ENCODE measurements around the gene CAT.

Gene CAT

GRCh38 chr11:34473603-34474169 is 35.0 kb downstream of the CAT start:
- DNase-seq = no peak
- no peaks in the 10 kb centered on the region for H3K9me3 ChIP-seq
- H3K27me3 ChIP-seq = no peaks in the 10 kb centered on the region
- no peaks in the 10 kb centered on the region for H3K36me3 ChIP-seq
- no peaks in the 10 kb centered on the region for H3K4me1 ChIP-seq
- no peak for TF ChIP-seq CTCF (IDR thresholded peaks at IDR 0.05; ENCODE audit: low read depth, low read length)
- H3K4me3 ChIP-seq (ENCODE audit: low read depth, low read length) = no peak overlapping the region

GRCh38 chr11:34475656-34476055 is 36.9 kb downstream of the CAT start:
- Histone ChIP-seq H3K4me3 (ENCODE audit: low read depth, low read length) (no peak overlapping the region), H3K9me3 (no peaks in the 10 kb centered on the region), H3K4me1 (no peaks in the 10 kb centered on the region), H3K36me3 (no peaks in the 10 kb centered on the region), H3K27me3 (no peaks in the 10 kb centered on the region)
- DNase-seq = no peak
- TF ChIP-seq CTCF (IDR thresholded peaks at IDR 0.05; ENCODE audit: low read depth, low read length) = no peak

- H3K9me3 ChIP-seq = no peaks in the 10 kb centered on the region
- H3K27me3 ChIP-seq = no peaks in the 10 kb centered on the region
- H3K4me3 ChIP-seq (ENCODE audit: low read depth, low read length) = no peak overlapping the region
- H3K4me1 ChIP-seq = no peaks in the 10 kb centered on the region
- TF ChIP-seq CTCF (IDR thresholded peaks at IDR 0.05; ENCODE audit: low read depth, low read length) = no peak
- DNase-seq = no peak
- no peaks in the 10 kb centered on the region for H3K36me3 ChIP-seq
Measured at GRCh38 chr11:34476849-34477248, 38.1 kb downstream of the CAT start.

GRCh38 chr11:34478845-34479663 is 40.3 kb downstream of the CAT start:
- Histone ChIP-seq H3K27me3 (no peaks in the 10 kb centered on the region), H3K4me1 (no peaks in the 10 kb centered on the region), H3K4me3 (ENCODE audit: low read depth, low read length) (no peak overlapping the region), H3K9me3 (no peaks in the 10 kb centered on the region), H3K36me3 (no peaks in the 10 kb centered on the region)
- no peak for DNase-seq
- TF ChIP-seq CTCF (IDR thresholded peaks at IDR 0.05; ENCODE audit: low read depth, low read length) = no peak

- H3K27me3 ChIP-seq = no peaks in the 10 kb centered on the region
- no peaks in the 10 kb centered on the region for H3K4me1 ChIP-seq
- no peak for TF ChIP-seq CTCF (IDR thresholded peaks at IDR 0.05; ENCODE audit: low read depth, low read length)
- no peaks in the 10 kb centered on the region for H3K36me3 ChIP-seq
- DNase-seq = no peak
- H3K4me3 ChIP-seq (ENCODE audit: low read depth, low read length) = no peak overlapping the region
- H3K9me3 ChIP-seq = no peaks in the 10 kb centered on the region
Measured at GRCh38 chr11:34480314-34480713, 41.6 kb downstream of the CAT start.

- no peak for DNase-seq
- TF ChIP-seq CTCF (IDR thresholded peaks at IDR 0.05; ENCODE audit: low read depth, low read length) = no peak
- H3K4me3 ChIP-seq (ENCODE audit: low read depth, low read length) = no peak overlapping the region
- no peaks in the 10 kb centered on the region for H3K36me3 ChIP-seq
- no peaks in the 10 kb centered on the region for H3K4me1 ChIP-seq
- H3K27me3 ChIP-seq = no peaks in the 10 kb centered on the region
- H3K9me3 ChIP-seq = no peaks in the 10 kb centered on the region
Measured at GRCh38 chr11:34481307-34481706, 42.6 kb downstream of the CAT start.

Data from BE2C (cell line).